Activated CD8-positive, alpha-beta memory T cell treated with anti-CD3 and anti-CD28 coated beads, Interleukin-2, amount 10 ng/mL, durations not matched to agents 7 days and 5 days (primary cell): ENCODE data around the gene MBOAT2. TPM values are rescaled to one million over a fixed set of nuclear protein-coding genes. Genes with fewer than 3 reads are reported as not detected.
"Not testable (repeated sequence)": the region's sequence is repeated elsewhere in the genome, so short reads cannot be mapped to it uniquely, and the experiment has no call there.

ENCODE experiments used
- ATAC-seq: fragments of 150-1000 bp; cut with Tn5 transposase; one replicate; pipeline ENCODE4 v1.10.0; 2021; ENCODE audit warnings: moderate library complexity
- CTCF ChIA-PET: fragments of 350-600 bp; sonication (Branson Sonifier 250); formaldehyde crosslinking; loops from one replicate; lab custom pipeline; 2021; ENCODE audit warnings: antibody characterized with exemption; lab: Charles Lee
- DNase-seq: peaks from one replicate; pipeline ENCODE4 v3.0.0-alpha.2; 2020
- H3K27ac Mint-ChIP-seq: one replicate; pipeline ENCODE4 v1.8.0; 2021; ENCODE audit warnings: mild to moderate bottlenecking, mixed read lengths
- H3K27me3 Mint-ChIP-seq: one replicate; pipeline ENCODE4 v1.8.0; 2021; ENCODE audit warnings: mixed read lengths
- H3K36me3 Mint-ChIP-seq: one replicate; pipeline ENCODE4 v1.8.0; 2021; ENCODE audit warnings: mild to moderate bottlenecking, mixed read lengths
- H3K4me1 Mint-ChIP-seq: one replicate; pipeline ENCODE4 v1.8.0; 2021; ENCODE audit warnings: mixed read lengths
- H3K4me3 Mint-ChIP-seq: one replicate; pipeline ENCODE4 v1.8.0; 2021; ENCODE audit warnings: mild to moderate bottlenecking, moderate library complexity, mixed read lengths
- H3K9me3 Mint-ChIP-seq: one replicate; pipeline ENCODE4 v1.8.0; 2022; ENCODE audit warnings: low read depth, mixed read lengths
- total RNA-seq, 2 experiments: library from RNA; stranded (reverse); gene quantifications; one replicate each; pipeline ENCODE4 v1.2.3, GENCODE V29; 2021

The MBOAT2 gene, protein sequence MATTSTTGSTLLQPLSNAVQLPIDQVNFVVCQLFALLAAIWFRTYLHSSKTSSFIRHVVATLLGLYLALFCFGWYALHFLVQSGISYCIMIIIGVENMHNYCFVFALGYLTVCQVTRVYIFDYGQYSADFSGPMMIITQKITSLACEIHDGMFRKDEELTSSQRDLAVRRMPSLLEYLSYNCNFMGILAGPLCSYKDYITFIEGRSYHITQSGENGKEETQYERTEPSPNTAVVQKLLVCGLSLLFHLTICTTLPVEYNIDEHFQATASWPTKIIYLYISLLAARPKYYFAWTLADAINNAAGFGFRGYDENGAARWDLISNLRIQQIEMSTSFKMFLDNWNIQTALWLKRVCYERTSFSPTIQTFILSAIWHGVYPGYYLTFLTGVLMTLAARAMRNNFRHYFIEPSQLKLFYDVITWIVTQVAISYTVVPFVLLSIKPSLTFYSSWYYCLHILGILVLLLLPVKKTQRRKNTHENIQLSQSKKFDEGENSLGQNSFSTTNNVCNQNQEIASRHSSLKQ
- 1 to 10 TPM; 8.0 to 8.8 TPM for total RNA-seq

DNA sequence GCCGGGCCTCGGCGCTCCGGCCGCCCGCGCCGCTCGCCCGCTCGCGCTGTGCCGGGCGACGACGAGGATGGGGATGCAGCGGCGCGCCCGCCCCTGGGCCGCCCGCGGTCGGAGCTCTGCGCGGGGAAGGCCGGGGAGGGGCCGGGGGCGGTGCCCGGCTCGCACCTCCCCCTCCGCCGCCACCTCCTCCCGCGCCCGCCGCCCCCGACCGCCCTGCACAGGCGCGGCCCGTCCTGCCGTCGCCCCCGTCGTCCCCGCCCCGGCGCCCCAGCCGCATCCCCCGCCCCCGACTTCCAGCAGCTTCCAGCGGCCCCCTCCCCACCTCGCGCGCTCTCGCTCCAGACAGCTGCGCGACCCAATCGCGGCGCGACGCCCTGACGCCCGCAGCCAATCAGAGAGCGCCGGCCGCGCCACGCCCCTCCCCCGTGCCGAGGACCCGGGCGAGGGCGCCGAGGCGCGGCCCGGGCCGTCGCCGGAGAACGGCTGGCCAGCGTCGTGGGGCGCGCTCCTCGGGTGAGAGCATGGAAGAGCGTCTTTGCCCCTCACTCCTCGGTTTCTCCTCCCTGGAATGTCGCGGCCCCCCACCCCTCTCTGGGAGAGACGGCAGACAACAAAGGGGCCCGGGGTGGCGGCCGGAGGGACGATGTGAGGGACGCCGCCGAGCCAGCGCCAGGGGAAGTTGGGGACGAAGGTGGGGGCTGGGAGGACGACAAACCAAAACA lies at the start of gene MBOAT2:
TSS of gene MBOAT2 (minus strand) at position 69 of the 722 bp plus-strand sequence. CDS start 70 bp downstream, outside the sequence.
- Mint-ChIP-seq H3K27ac (peak within 1 kb of the TSS; percentile 37), H3K9me3 (no peaks in the 10 kb centered on the region), H3K4me1 (peaks cover 16% of the 10 kb centered on the region), H3K27me3 (peaks cover 14% of the 10 kb centered on the region), H3K4me3 (peak within 1 kb of the TSS; percentile 74), H3K36me3 (no peaks in the 10 kb centered on the region)
- peak; percentile 81 for DNase-seq
- CTCF ChIA-PET, result no interaction called here
- peak; percentile 94 for ATAC-seq

DNA sequence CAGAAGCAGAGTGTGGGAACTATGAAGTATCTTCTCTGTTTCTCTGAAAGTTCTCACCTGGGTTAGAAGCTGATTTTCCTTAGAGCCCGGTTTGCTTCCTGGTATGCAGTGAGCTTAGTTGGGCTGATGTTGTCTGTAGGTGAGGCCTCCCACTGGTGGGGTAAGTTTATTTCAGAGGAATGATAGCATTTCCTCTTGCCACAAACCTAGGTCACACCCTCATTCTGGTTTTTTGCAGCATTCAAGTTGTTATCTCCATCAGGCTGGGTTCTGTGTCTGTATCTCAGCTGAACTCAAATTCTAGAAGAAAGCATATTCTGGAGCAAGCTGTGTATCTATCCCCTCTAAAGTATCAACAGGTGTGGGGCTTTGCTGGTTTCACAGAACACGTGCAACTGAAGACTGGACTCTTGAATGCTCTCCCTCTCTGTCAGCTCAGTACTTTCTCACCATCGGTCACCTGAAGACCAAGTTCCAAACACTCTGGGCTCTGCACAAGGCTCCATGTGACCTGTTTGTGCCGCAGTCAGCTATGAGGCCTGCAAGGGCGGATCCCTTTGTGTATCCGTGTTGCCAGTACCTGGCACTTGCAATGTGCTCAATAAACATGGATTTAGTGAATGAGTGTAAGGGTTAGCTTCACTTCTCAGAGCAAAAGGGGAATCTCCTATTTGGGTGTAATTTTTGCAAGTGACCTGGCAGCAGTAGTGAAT lies 49.5 kb upstream of the MBOAT2 start:
- peaks cover 2% of the 10 kb centered on the region for H3K9me3 Mint-ChIP-seq

DNA sequence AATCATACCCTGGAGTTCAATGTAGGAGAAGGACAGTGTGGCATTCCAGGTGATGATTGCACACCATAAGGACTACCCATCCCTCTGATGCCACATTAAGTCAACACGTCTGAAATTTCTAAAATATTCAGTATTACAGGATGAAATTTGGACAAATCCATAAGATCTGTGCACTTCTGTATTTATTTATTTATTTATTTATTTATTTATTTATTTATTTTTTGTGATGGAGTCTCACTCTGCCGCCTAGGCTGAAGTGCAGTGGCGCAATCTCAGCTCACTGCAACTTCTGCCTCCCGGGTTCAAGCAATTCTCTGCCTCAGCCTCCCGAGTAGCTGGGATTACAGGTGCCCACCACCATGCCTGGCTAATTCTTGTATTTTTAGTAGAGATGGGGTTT lies 48.0 kb upstream of the MBOAT2 start:
- H3K9me3 Mint-ChIP-seq, ATAC-seq, CTCF ChIA-PET, DNase-seq, H3K27ac Mint-ChIP-seq, H3K4me1 Mint-ChIP-seq, H3K36me3 Mint-ChIP-seq, H3K4me3 Mint-ChIP-seq: not testable (repeated sequence)
- peaks cover 14% of the 10 kb centered on the region for H3K27me3 Mint-ChIP-seq

More for the DNA sequence above, 49.5 kb upstream of the MBOAT2 start:
- Mint-ChIP-seq H3K27ac (no peak overlapping the region), H3K27me3 (peaks cover 14% of the 10 kb centered on the region), H3K4me1 (peaks cover 4% of the 10 kb centered on the region), H3K36me3 (peaks cover 2% of the 10 kb centered on the region), H3K4me3 (no peak overlapping the region)
- CTCF ChIA-PET, result no interaction called here
- no peak for DNase-seq
- no peak for ATAC-seq

DNA sequence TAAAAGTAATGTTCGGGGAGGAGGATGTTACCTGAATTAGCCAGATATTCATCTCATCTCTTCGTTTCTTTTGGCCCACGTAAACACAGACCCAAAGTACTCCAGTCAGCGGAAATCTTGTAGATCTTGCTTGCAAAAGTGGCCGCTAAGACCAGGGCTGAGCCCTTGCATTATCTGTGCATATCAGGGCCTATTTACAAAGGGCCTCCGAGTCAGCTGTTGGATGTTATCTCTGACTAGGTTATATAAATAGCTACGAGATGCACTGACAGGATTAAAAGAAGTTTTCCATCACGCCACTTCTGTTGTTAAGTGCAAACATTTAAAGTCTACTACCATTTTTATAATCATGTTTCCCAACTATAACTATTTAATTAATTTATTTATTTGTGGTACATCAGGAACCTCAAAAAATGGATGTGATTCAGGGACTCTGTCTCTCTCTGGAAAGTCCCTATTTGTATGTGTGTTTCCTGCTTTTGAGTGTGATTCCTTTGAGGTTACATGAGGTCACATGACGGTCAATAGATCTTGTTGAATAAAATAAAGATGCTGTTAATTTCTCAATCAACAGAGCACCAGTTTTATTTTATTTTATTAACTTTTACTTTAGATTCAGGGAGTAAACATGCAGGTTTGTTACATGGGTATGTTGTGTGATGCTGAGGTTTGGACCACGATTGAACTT lies 46.8 kb upstream of the MBOAT2 start:
- ATAC-seq, result no peak
- Mint-ChIP-seq H3K9me3 (no peaks in the 10 kb centered on the region), H3K27ac (no peak overlapping the region), H3K4me1 (peaks cover under 1% of the 10 kb centered on the region), H3K4me3 (no peak overlapping the region), H3K27me3 (peaks cover 16% of the 10 kb centered on the region), H3K36me3 (no peaks in the 10 kb centered on the region)
- CTCF ChIA-PET, result no interaction called here
- DNase-seq, result no peak

DNA sequence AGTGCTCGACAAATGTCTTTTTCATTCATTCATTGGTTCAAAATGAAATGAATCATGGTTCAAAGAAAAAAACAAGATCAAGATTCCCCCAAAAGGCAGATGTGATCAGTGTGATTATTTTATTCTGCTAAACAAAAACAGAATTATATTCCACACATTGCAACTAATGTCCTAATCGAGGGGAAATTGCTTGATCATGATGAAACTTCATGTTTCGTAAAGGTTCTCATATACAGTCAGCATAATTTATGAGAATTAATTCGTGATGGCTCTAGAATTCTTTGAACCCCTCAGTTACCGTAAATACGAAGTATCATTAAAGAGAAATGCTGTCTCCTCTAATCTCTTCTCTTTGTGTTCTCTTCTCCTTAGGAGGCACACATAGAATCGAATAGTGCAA lies 42.1 kb upstream of the MBOAT2 start:
- Mint-ChIP-seq H3K9me3 (no peaks in the 10 kb centered on the region), H3K4me1 (no peaks in the 10 kb centered on the region), H3K27ac (no peak overlapping the region), H3K36me3 (no peaks in the 10 kb centered on the region), H3K4me3 (no peak overlapping the region), H3K27me3 (peaks cover 7% of the 10 kb centered on the region)
- ATAC-seq (no peak), DNase-seq (no peak)
- CTCF ChIA-PET, result interaction anchor here (0.6 kb wide), 1 partner anchor 91 kb away, joined by 4 read pairs; no protein-coding TSS in a partner anchor

DNA sequence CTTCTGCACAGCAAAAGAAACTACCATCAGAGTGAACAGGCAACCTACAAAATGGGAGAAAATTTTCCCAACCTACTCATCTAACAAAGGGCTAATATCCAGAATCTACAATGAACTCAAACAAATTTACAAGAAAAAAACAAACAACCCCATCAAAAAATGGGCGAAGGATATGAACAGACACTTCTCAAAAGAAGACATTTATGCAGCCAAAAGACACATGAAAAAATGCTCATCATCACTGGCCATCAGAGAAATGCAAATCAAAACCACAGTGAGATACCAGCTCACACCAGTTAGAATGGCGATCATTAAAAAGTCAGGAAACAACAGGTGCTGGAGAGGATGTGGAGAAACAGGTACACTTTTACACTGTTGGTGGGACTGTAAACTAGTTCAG lies 40.0 kb upstream of the MBOAT2 start:
- H3K36me3 Mint-ChIP-seq, H3K4me3 Mint-ChIP-seq, CTCF ChIA-PET, DNase-seq, ATAC-seq, H3K27me3 Mint-ChIP-seq, H3K9me3 Mint-ChIP-seq, H3K4me1 Mint-ChIP-seq, H3K27ac Mint-ChIP-seq: not testable (repeated sequence)

DNA sequence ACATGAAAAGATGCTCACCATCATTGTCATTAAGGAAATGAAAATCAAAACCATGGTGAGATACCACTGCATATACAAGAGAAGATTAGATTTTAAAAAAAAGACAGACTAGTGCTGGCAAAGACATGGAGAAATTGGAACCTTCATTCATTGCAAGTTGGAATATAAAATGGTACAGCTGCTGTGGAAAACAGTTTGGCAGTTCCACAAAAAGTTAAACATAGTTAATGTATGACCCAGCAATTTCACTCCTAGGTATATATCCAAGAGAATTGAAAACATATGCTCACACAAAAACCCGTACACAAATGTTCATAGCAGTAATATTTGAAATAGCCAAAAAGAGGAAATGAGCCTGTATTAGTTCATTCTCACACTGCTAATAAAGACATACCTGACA lies 33.7 kb upstream of the MBOAT2 start:
- CTCF ChIA-PET, result no interaction called here
- no peak for ATAC-seq
- no peak for DNase-seq
- Mint-ChIP-seq H3K4me3 (no peak overlapping the region), H3K4me1 (peaks cover 17% of the 10 kb centered on the region), H3K9me3 (peaks cover 5% of the 10 kb centered on the region), H3K36me3 (no peaks in the 10 kb centered on the region), H3K27me3 (peaks cover 36% of the 10 kb centered on the region), H3K27ac (no peak overlapping the region)

DNA sequence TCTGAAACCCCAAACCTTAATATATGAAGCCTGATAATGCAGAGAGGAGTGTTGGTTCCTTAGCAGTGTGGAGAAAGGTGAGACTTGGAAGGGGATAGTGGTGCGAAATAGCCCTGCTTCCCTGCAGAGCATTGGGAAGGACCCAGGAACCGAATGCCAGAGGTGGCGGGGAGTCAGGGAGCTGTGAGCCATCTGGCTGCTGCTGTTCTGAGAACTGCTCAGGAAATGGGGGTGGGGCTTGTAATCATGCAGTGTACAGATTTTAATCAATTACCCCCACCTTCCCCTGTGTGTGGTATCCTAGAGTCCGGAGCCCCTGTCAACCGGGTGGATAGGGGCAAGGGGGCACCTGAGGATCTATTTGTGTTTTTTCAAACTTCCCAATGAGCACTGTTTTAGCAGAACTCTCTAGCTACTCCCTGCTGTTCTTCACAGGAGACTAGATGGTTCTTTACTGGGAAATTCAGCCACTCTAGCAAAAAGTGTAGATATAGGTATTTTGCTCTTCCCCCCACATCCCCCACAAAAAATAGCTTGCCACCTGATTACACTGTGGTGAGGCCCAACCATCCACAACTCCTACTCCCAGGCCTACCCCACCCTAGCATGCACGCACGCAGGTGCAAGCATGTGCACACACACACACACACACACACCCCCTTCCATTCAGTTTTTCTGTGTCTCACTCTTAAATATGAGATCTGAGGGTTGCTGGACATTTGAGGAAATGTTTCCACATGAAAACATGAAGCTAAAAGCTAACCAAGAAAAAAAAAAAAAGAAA lies 30.1 kb upstream of the MBOAT2 start:
- DNase-seq, result no peak
- CTCF ChIA-PET, result no interaction called here
- H3K4me1 Mint-ChIP-seq, result peaks cover 17% of the 10 kb centered on the region
- peaks cover 49% of the 10 kb centered on the region for H3K27me3 Mint-ChIP-seq
- no peak overlapping the region for H3K4me3 Mint-ChIP-seq
- peaks cover 2% of the 10 kb centered on the region for H3K9me3 Mint-ChIP-seq
- ATAC-seq, result peak; percentile 53
- no peaks in the 10 kb centered on the region for H3K36me3 Mint-ChIP-seq
- no peak overlapping the region for H3K27ac Mint-ChIP-seq

DNA sequence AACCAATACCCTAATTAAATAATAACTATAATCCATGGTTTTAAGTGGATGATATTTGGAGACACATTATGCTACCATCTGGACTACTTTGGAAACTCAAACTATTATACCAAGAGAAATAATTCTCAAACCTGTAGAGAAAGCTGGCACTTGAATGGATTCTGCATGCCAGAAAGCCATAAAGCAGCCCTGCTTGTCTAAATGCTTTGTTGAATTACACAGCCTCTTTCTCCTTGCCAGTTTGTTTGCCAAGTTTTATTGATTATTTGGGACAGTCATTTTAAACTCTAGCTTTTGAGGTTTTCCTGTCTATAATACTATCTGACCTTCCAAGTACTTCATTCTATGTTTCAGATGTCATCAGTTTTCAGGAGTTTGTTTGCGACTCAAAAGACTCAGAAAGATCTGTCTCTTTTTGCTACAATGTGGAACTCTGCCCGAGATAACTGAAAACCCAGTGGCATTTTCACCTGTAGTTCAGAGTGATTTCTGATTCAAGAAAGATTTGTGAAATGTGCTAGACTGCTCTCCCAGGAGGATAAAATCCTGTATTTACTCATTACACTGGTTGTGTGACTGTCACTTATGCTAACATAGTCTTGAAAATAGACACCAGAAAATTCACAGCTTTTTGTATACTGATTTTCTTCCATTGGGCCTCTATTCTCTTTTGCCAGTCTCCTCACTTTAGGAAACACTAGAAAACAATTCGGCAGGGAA lies 29.2 kb upstream of the MBOAT2 start:
- no peak for ATAC-seq
- no peak overlapping the region for H3K27ac Mint-ChIP-seq
- CTCF ChIA-PET, result no interaction called here
- no peak overlapping the region for H3K4me3 Mint-ChIP-seq
- no peaks in the 10 kb centered on the region for H3K9me3 Mint-ChIP-seq
- peaks cover 53% of the 10 kb centered on the region for H3K27me3 Mint-ChIP-seq
- no peaks in the 10 kb centered on the region for H3K36me3 Mint-ChIP-seq
- H3K4me1 Mint-ChIP-seq, result peaks cover 17% of the 10 kb centered on the region
- no peak for DNase-seq

DNA sequence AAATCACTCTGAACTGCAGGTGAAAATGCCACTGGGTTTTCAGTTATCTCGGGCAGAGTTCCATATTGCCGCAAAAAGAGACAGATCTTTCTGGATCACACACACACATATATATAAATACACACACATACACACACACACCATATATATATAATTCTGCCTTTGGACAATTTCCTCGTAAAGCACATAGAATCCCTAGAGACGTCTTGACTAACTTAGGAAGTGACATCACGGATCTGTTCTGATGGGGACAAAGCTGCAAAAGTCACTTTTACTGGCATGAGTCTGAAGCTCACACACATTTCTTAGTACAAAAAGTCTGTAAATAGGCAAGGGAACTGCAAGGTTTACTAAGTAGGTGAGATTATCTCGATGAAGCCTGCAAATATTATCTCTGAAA lies 28.6 kb upstream of the MBOAT2 start:
- CTCF ChIA-PET, result no interaction called here
- Mint-ChIP-seq H3K4me3 (no peak overlapping the region), H3K36me3 (no peaks in the 10 kb centered on the region)

DNA sequence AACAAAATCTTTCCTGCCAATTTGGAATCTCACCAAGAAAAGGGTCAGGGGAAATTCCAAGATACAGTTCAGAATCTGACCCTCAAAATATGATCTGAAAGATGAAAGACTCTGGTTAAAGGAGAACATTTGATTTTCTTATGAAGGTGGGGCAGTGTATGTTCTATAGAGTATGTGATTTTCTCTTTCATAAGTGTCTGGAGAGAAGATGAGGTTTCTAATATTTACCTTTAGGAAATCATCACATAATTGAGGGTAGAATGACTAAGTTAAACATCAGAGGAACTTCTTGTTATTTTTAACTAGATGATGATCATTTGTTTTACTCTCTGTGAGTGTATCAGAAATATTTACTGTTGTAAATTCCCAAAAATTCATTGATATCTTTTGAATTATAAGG lies 27.8 kb upstream of the MBOAT2 start:
- Mint-ChIP-seq H3K4me1 (peaks cover 17% of the 10 kb centered on the region), H3K36me3 (no peaks in the 10 kb centered on the region), H3K9me3 (no peaks in the 10 kb centered on the region)

More for the DNA sequence above, 28.6 kb upstream of the MBOAT2 start:
- ATAC-seq (no peak), DNase-seq (no peak)
- H3K9me3 Mint-ChIP-seq, result no peaks in the 10 kb centered on the region
- peaks cover 17% of the 10 kb centered on the region for H3K4me1 Mint-ChIP-seq
- H3K27ac Mint-ChIP-seq, result no peak overlapping the region
- peaks cover 52% of the 10 kb centered on the region for H3K27me3 Mint-ChIP-seq

DNA sequence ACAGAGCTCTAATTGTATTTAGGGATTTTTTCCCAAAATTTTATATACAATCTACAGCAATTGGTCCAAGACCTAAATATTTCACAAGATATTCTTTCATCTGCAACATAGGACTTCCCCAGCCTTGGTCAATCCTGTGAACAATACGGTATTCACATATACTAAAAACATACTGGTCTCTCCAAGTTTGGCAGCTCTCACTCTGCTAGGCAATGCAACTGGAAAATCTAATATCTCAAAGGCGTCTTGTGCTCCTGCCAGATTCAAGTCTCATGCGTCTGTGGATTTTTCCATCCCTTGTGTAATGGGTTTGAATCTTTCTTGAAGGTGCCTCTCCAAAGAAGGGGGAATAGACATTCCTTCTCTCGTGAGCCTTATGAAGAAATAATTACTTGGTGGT lies 27.4 kb upstream of the MBOAT2 start:
- no peak for ATAC-seq
- no peak for DNase-seq
- Mint-ChIP-seq H3K36me3 (no peaks in the 10 kb centered on the region), H3K4me1 (peaks cover 17% of the 10 kb centered on the region), H3K9me3 (no peaks in the 10 kb centered on the region), H3K27me3 (peaks cover 54% of the 10 kb centered on the region), H3K27ac (no peak overlapping the region), H3K4me3 (no peak overlapping the region)
- CTCF ChIA-PET, result no interaction called here

More for the DNA sequence above, 27.8 kb upstream of the MBOAT2 start:
- no peak overlapping the region for H3K4me3 Mint-ChIP-seq
- no peak overlapping the region for H3K27ac Mint-ChIP-seq
- DNase-seq, result no peak
- H3K27me3 Mint-ChIP-seq, result peaks cover 54% of the 10 kb centered on the region
- ATAC-seq, result no peak
- CTCF ChIA-PET, result no interaction called here
